ENCODE results near the gene SPAG5.

SPAG5 gene, protein sequence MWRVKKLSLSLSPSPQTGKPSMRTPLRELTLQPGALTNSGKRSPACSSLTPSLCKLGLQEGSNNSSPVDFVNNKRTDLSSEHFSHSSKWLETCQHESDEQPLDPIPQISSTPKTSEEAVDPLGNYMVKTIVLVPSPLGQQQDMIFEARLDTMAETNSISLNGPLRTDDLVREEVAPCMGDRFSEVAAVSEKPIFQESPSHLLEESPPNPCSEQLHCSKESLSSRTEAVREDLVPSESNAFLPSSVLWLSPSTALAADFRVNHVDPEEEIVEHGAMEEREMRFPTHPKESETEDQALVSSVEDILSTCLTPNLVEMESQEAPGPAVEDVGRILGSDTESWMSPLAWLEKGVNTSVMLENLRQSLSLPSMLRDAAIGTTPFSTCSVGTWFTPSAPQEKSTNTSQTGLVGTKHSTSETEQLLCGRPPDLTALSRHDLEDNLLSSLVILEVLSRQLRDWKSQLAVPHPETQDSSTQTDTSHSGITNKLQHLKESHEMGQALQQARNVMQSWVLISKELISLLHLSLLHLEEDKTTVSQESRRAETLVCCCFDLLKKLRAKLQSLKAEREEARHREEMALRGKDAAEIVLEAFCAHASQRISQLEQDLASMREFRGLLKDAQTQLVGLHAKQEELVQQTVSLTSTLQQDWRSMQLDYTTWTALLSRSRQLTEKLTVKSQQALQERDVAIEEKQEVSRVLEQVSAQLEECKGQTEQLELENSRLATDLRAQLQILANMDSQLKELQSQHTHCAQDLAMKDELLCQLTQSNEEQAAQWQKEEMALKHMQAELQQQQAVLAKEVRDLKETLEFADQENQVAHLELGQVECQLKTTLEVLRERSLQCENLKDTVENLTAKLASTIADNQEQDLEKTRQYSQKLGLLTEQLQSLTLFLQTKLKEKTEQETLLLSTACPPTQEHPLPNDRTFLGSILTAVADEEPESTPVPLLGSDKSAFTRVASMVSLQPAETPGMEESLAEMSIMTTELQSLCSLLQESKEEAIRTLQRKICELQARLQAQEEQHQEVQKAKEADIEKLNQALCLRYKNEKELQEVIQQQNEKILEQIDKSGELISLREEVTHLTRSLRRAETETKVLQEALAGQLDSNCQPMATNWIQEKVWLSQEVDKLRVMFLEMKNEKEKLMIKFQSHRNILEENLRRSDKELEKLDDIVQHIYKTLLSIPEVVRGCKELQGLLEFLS

DNA sequence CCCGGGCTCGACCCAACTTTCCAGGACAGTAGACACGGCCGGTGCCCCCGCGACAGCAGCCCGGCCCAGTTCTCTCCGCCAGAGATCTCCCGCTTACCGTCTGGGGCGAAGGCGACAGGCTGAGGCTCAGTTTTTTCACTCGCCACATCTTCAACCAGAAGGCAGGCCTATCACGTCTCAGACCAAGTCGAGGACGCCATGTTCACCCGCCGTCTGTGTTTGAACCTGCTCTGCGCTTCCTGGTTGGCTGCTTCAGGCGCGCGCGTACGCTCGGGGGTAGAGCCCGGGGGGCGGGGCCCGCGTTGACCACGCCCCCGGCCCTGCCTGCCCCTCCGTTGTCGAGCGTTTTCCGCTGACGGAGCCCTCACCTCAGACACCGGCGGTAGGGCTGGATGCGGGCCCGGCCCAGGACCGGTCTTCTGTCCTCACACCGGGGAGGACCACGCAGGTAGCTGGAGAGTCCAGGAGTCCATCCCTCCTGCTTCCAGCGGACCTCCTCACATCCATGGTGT, at the start of gene SPAG5:
TSS of gene SPAG5 (minus strand) at position 227 of the 512 bp plus-strand sequence. CDS start at position 148, 79 bp downstream.
- peak; percentile 94 for DNase-seq
- peak; percentile 93 for ATAC-seq

DNA sequence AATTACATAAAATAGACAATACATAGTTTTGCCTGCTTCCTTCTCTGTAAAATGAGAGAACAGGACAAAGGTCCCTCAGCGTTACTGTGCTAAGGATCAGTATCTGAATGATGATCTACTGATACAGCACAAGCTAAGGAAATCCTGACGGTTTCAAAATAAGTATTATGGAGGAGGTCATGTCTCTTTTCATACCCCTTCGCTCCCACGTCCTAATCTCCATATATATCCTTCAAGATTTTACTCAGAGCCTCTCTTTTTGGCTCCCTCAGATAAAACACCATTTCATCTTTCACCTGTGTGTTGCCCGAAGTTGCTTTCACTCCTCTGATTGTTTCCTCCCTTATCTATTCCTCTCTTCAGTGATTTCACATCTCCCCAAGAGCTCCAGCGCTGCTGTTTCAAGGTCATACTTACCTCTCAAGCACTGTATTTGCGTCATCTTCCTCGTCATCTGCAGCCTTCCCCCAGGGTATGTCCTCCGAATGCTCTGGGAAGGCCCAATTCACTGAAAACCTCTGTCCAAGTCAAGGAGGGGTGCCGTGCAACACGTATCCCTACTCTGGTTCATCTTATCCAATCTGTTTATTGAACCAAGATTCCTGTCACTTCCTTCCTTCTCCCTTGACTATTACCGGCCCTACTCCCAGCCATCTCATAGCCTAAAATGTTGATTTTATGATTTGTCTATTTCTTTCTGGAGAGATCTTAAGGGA, 47.4 kb upstream of the SPAG5 start:
- ATAC-seq (no peak), DNase-seq (peak; percentile 12)

DNA sequence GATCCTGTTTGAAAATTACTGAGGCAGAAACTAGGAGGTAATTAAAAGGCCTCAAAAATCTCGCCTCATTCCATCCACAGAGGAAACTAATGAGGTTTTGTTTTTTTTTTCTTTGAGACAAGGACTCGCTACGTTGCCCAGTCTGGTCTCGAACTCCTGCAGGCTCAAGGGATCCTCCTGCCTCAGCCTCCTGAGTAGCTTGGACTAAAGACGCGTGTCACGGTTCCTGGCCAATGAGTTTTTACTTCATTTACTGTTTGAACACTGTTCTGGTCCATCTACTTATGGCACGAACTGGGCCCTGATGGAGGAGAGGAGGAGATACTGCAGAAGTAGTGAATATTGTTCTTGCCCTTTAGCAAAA, 46.7 kb upstream of the SPAG5 start:
- ATAC-seq = no peak
- peak; percentile 31 for DNase-seq

DNA sequence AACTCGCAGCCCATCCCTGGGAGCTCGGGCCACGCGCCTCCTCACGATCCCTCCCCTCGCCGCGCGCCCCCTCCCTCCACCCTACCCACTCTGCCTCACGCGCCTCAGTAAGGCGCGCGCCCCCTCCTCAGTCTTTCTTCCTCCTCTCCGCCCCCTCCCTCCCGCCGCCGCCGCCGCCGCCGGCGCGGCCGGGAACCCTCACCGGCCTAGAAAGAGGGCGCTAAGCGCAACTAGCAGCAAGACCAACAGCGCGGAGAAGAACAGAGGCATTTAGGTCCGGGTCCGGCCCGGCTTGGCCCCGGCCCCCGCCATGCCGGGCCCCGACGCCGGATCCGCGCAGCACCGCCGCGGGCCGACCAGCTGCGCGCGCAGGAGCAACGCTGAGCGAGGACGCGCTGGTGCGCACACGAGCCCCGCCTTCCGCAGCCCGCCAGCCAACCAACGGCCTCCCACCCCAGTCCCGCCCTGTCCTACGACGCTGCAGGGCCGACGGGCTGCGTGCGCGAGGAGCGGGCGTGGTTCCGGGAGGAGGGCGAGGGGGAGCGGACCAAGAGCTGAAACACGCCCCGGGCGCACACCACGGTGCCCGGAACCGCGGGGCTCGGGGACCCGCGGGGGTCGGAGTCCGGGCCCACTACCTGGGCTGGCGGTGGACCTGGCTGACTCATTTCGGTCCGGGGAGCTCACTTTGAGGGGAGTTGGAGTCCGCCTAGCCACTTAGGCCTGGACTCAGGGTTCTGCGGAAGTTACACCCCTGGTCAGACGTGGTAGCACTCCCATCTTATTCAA, 46.2 kb upstream of the SPAG5 start, which contains the start of gene BLTP2:
TSS of gene BLTP2 (minus strand) at position 372 of the 789 bp plus-strand sequence. CDS start at position 270, 102 bp downstream.
- ATAC-seq = peak; percentile 100
- DNase-seq = peak; percentile 97

DNA sequence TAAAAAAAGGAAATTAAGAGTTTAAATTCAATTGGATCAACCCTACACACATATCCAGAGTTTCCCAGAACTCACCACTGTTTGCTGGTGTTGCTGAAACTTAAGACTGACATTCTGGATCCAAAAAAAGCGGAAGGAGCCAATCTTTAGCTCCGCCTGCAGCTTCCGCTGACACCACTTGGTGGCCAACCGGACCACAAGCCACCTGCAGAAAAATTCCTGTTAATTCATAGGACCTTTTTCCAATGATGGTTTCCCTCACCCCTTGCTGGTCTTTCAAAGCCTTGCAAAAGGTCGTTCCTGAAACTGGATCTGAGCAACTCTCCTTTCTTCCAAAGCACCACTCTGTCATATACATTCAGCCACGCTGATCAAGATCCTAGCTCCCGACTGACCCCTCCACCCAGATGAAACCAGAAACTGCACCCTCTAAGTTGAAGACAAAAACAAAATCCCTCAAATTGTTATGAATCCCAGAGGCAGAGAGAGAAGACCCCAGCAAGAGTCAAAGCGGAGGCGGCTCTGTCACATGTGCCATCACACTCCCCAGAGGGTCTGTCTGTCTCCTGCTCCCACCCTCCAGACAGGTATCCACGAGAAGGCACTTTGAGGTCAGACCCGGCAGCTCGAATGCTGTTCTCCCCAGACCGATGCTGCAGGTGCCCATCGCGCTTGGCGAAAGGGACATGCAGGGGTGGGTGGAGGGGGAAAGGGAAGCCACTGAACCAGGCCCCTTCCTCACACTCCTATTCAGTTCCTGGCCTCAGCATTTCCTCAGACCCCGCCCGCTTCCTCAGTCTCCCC, 45.4 kb upstream of the SPAG5 start:
- DNase-seq (peak; percentile 45), ATAC-seq (no peak)

DNA sequence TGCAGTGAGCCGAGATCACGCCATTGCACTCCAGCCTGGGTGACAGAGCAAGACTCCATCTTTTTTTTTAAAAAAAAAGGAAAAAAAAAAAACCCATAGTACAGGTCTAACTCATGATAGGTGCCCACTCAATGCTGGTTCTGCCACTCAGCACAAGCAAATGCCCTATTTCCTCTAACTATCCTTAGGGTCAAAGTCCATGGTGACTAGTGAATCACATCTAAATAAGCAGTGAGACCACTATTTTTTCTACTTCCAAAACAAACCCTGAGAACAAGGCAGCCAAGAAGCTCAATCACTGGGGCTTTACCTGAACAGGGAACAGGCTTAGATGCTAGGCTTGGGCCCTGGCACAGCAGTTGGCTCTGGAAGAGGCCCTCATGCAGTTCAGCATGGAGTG, 42.8 kb upstream of the SPAG5 start:
- DNase-seq = no peak
- no peak for ATAC-seq

GRCh38 chr17:28635506-28635905, 36.7 kb upstream of the SPAG5 start:
- no peak for DNase-seq

DNA sequence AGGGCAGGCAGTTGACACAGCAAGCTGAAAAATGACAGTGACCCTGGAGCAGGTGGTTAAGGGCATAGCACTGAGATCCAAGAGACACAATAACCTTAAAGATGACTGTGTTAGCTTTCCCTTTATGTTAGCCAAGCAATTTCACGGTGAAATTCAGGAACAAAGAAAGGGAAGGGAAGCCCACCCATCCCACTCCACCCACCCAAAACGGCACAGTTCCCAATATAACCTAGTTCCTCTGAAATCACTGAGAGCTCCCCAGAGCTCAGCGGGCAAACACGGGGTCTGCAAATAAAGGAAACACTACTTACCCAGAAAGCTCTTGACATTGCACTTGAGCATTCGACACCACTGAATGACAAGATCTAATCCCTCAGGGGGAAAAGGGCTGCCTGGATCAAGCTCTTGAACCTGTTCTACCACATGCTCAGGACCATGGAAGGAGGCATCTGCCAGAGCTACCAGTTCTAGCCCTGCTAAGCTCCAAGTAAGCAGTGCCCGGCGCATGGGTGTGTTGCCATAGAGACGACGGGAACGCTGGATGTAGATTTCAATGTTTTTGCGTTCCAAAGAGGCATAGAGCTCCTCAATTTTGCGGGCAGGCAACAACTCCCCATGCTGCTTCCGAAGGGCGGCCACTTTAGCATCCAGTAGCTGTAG, 35.5 kb upstream of the SPAG5 start:
- ATAC-seq (no peak), DNase-seq (no peak)

More at GRCh38 chr17:28635506-28635905, 36.7 kb upstream of the SPAG5 start:
- peak; percentile 16 for ATAC-seq

- no peak for ATAC-seq
- no peak for DNase-seq
These were observed 28.0 kb upstream of the SPAG5 start for GRCh38 chr17:28626818-28627217.

GRCh38 chr17:28624148-28624547, 25.3 kb upstream of the SPAG5 start:
- DNase-seq (no peak), ATAC-seq (no peak)

- no peak for ATAC-seq
- no peak for DNase-seq
These were observed 24.9 kb upstream of the SPAG5 start for GRCh38 chr17:28623696-28624095.

DNA sequence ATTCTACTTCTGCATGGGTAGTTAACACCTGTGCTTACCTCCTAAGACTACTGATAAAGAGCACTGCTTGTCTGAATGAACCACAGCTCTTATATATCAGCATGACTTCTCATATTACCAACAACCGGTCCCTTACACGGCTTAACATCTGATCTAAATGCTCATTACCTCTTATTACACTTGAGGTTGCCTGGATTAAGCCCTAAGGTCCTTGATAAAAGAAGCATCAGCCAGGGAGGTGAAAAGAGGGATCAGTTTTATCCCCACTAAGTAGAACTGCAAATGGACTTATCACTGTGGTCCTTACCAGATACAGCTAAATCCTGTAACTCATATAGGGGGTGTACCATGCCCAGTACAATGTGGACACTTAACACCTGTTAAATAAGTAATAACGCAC, 23.4 kb upstream of the SPAG5 start:
- no peak for ATAC-seq
- no peak for DNase-seq

DNA sequence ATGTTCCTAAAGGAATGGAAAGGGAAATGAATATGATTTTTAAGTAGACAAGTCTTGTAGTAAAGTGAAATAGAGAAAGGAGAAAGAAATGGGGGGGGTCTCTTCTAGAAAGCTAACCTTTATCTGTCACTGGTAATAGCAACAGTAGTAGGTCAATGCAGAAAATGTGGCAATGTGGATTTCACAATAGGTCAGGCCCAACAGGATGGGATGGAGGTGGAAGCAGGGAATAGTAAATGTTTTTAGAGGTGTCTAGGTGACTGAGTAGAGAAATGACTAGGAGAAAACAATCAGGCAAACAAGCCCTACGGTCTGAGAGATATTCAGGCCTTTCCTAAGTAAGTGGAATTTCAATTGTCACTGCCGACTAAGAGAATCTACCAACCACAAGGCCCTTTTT, 21.2 kb upstream of the SPAG5 start:
- DNase-seq (no peak), ATAC-seq (no peak)

DNA sequence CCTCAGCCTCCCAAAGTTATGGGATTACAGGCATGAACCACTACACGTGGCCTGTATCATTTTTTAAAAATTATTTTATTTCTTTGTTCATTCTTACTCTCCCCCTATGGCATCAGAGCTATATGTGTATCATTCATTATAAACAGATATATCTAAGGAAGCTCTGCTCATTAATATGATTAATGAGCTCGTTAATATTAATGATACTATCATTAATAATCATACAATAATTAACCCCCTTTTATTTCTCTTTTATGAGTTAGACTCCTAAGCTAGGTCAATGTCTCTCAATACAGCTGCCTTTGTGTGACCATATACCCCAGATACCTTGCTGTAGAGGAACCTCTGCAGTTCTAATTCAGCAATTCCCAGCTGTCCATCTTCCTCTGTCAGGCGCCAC, 19.6 kb upstream of the SPAG5 start:
- no peak for ATAC-seq
- no peak for DNase-seq

DNA sequence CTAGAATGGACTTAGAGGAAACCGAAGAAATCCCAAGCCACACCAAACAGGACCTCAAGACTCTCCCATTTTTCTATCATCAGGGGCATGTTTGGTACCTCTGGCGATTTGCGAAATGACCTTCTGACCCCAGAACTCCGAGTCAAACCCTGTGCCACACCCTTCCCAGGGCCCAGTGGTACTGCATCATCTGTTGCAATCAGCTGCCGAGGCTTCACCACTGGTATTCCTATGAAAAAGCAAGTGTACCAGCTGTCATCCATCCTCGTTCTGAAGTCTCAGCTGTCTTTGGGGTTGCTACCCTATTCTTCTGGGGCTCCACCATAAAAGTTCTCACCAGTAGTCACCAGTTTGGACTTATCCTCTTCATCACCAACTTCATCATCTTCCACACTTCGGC, 17.5 kb upstream of the SPAG5 start:
- no peak for DNase-seq
- no peak for ATAC-seq

DNA sequence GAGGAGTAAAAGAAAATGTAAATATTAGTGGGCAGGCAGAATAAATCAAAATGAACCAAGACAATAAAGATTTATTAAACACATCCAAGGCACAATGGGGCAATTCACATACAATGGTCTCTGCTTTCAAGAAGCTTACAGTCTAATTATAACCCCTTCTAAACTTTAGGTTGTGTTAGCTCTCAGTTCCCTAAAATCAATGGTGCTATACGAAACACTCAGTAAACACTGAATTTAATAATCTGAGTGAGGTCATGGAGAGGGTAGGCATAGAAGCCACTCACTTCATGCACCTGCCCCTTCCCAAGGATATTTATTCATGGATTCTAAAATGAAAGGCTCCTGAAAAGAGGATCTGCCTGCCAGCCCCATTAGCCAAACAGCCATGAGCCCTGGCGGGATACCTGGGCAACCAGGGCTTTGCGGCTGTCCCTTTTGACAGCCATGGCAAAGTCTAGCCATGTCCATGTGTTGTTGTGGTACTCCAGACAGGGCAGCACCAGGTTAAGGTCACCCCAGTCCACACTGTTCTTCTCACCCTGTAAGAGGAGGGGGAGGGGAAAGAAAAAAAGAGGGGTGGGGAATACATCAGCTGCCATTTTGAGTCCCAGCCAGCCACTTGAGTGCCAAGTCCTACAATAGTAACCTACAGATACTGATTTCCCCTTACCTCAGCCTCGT, 16.6 kb upstream of the SPAG5 start:
- ATAC-seq (no peak), DNase-seq (no peak)

- DNase-seq (no peak), ATAC-seq (no peak)
These were observed 15.1 kb upstream of the SPAG5 start, which contains the start of gene RSKR for GRCh38 chr17:28613931-28614381. RSKR (minus strand) TSS chr17:28614185; CDS start chr17:28614161, 24 bp downstream.
